ENCODE data around the gene FRMD4A. TPM values are rescaled to one million over a fixed set of nuclear protein-coding genes. Genes with fewer than 3 reads are reported as not detected.

The FRMD4A gene
- polyA plus RNA-seq, 1 of the 3 experiments (the other 2 are of a cell fraction): 37.7 TPM

- TF ChIP-seq, protein P1, sequence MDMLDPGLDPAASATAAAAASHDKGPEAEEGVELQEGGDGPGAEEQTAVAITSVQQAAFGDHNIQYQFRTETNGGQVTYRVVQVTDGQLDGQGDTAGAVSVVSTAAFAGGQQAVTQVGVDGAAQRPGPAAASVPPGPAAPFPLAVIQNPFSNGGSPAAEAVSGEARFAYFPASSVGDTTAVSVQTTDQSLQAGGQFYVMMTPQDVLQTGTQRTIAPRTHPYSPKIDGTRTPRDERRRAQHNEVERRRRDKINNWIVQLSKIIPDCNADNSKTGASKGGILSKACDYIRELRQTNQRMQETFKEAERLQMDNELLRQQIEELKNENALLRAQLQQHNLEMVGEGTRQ (IDR thresholded peaks at IDR 0.05; ENCODE audit: borderline replicate concordance, low read depth, low read length): no peak
- TF ChIP-seq FOSL2 (IDR thresholded peaks at IDR 0.05; ENCODE audit: borderline replicate concordance, low read depth) (no peak), CTCF (IDR thresholded peaks at IDR 0.05) (peak; percentile 71), TAF1 (IDR thresholded peaks at IDR 0.05; ENCODE audit: borderline replicate concordance, low read depth, low read length) (no peak), FOXM1 (IDR thresholded peaks at IDR 0.05; ENCODE audit: low read depth) (no peak), TEAD4 (IDR thresholded peaks at IDR 0.05; ENCODE audit: borderline replicate concordance, insufficient read depth) (no peak), POLR2AphosphoS5 (IDR thresholded peaks at IDR 0.05; ENCODE audit: low read depth, low read length) (no peak), MEF2A (IDR thresholded peaks at IDR 0.05; ENCODE audit: borderline replicate concordance, low read depth) (no peak)
- TF ChIP-seq, protein P2, sequence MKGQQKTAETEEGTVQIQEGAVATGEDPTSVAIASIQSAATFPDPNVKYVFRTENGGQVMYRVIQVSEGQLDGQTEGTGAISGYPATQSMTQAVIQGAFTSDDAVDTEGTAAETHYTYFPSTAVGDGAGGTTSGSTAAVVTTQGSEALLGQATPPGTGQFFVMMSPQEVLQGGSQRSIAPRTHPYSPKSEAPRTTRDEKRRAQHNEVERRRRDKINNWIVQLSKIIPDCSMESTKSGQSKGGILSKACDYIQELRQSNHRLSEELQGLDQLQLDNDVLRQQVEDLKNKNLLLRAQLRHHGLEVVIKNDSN (IDR thresholded peaks at IDR 0.05; ENCODE audit: borderline replicate concordance, low read depth): no peak
Observed at GRCh38 chr10:14093730-14094484, 236.8 kb downstream of the FRMD4A start (continued).

DNA sequence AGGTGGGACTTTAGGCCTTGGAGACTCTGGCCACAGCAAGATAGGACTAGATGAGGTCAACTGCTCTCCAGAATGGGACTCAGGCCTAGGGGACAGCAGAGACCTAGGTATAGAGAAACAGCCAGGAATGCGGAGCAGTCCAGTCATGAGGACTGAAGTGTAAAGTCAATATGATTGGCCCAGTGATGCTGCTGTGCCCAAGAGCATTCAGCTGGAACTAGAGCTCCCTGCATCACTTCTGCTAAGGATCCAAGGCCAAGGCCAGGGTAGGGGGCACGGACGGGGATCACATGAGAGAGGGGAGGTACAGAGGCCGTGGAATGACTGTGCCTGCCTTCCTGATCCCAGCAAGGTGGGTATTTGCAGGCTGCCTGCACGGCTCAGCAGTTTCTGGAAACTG lies 237.9 kb downstream of the FRMD4A start:
- Histone ChIP-seq H3K4me2 (no peak overlapping the region), H3K27me3 (ENCODE audit: insufficient read depth) (no peaks in the 10 kb centered on the region), H3K36me3 (replicated peaks in 1 of 2; ENCODE audit: control insufficient read depth in 1 of 2, insufficient read depth in 2 of 2, low read length in 1 of 2) (no peaks in the 10 kb centered on the region), H3K4me3 (ENCODE audit: low read depth in 2 of 2, low read length in 1 of 2) (no peak overlapping the region), H3K9me2 (no peaks in the 10 kb centered on the region), H3K9ac (no peak overlapping the region), H4K20me1 (ENCODE audit: insufficient read depth) (no peaks in the 10 kb centered on the region), H3K4me1 (ENCODE audit: control insufficient read depth in 1 of 2, insufficient read depth in 2 of 2, low read depth in 1 of 2, low read length in 1 of 2) (peaks cover 0 to 22% of the 10 kb centered on the region in 2 experiments; a peak in 2 of 4 replicates), H2AFZ (ENCODE audit: low read depth) (no peak overlapping the region), H3K79me2 (ENCODE audit: insufficient read depth) (no peaks in the 10 kb centered on the region), H3K9me3 (no peaks in the 10 kb centered on the region), H3F3A (replicated peaks; ENCODE audit: insufficient read depth) (no peaks in the 10 kb centered on the region), H3K27ac (ENCODE audit: low read depth in 2 of 2, low read length in 1 of 2) (no peak overlapping the region)
- 70% methylated on average over 5 of the region's 5 CpGs for WGBS (ENCODE audit: low lambda C conversion rate)
- CTCF ChIA-PET: interaction anchor here (0.9 to 5.1 kb wide), 5 partner anchors 9 to 304 kb away, joined by 3 to 66 read pairs (median 3); no protein-coding TSS in a partner anchor
- no peak for TF ChIP-seq RCOR1 (IDR thresholded peaks at IDR 0.05; ENCODE audit: low read length)
- TF ChIP-seq, protein P3, sequence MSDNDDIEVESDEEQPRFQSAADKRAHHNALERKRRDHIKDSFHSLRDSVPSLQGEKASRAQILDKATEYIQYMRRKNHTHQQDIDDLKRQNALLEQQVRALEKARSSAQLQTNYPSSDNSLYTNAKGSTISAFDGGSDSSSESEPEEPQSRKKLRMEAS (IDR thresholded peaks at IDR 0.05; ENCODE audit: low read depth): no peak
- TF ChIP-seq RAD21 (IDR thresholded peaks at IDR 0.05; ENCODE audit: low read length): no peak
- TF ChIP-seq, protein P4, sequence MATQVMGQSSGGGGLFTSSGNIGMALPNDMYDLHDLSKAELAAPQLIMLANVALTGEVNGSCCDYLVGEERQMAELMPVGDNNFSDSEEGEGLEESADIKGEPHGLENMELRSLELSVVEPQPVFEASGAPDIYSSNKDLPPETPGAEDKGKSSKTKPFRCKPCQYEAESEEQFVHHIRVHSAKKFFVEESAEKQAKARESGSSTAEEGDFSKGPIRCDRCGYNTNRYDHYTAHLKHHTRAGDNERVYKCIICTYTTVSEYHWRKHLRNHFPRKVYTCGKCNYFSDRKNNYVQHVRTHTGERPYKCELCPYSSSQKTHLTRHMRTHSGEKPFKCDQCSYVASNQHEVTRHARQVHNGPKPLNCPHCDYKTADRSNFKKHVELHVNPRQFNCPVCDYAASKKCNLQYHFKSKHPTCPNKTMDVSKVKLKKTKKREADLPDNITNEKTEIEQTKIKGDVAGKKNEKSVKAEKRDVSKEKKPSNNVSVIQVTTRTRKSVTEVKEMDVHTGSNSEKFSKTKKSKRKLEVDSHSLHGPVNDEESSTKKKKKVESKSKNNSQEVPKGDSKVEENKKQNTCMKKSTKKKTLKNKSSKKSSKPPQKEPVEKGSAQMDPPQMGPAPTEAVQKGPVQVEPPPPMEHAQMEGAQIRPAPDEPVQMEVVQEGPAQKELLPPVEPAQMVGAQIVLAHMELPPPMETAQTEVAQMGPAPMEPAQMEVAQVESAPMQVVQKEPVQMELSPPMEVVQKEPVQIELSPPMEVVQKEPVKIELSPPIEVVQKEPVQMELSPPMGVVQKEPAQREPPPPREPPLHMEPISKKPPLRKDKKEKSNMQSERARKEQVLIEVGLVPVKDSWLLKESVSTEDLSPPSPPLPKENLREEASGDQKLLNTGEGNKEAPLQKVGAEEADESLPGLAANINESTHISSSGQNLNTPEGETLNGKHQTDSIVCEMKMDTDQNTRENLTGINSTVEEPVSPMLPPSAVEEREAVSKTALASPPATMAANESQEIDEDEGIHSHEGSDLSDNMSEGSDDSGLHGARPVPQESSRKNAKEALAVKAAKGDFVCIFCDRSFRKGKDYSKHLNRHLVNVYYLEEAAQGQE (IDR thresholded peaks at IDR 0.05; ENCODE audit: low read depth, low read length): no peak
- TF ChIP-seq MEF2A (IDR thresholded peaks at IDR 0.05; ENCODE audit: borderline replicate concordance, low read depth): no peak
- no peak for TF ChIP-seq GATA2 (CRISPR knock-in tag; IDR thresholded peaks at IDR 0.05)
- no peak for TF ChIP-seq IRF3 (IDR thresholded peaks at IDR 0.05; ENCODE audit: low read depth, low read length)
- TF ChIP-seq SIN3A (IDR thresholded peaks at IDR 0.05; ENCODE audit: borderline replicate concordance, low read depth, low read length): no peak
- TF ChIP-seq GABPA (IDR thresholded peaks at IDR 0.05; ENCODE audit: low read depth): no peak
- TF ChIP-seq, protein P2 (IDR thresholded peaks at IDR 0.05; ENCODE audit: borderline replicate concordance, low read depth): no peak
- POLR2A ChIA-PET: no interaction called here
- no peak for DNase-seq
